GM19438 (cell line): ENCODE results near the gene VPREB1.
"Not testable (repeated sequence)": the region's sequence is repeated elsewhere in the genome, so short reads cannot be mapped to it uniquely, and the experiment has no call there.

ENCODE experiments used
- ATAC-seq: cut with Tn5 transposase; IDR thresholded peaks from one replicate; pipeline ENCODE4 v1.9.1; 2021; ENCODE audit warnings: low read depth; ENCODE audit not compliant: unreplicated experiment

Gene VPREB1

GRCh38 chr22:22245256-22245909 is 797 bp downstream of the VPREB1 start:
- ATAC-seq, result no peak

GRCh38 chr22:22245935-22246525 is 1.4 kb downstream of the VPREB1 start:
- ATAC-seq, result no peak

GRCh38 chr22:22246706-22247105 is 2.1 kb downstream of the VPREB1 start:
- no peak for ATAC-seq

- ATAC-seq, result no peak
These were observed 4.3 kb downstream of the VPREB1 start for GRCh38 chr22:22248878-22249277.

GRCh38 chr22:22250651-22251050 is 6.1 kb downstream of the VPREB1 start:
- ATAC-seq, result not testable (repeated sequence)

- not testable (repeated sequence) for ATAC-seq
These were observed 11.5 kb downstream of the VPREB1 start for GRCh38 chr22:22256133-22256532.

- not testable (repeated sequence) for ATAC-seq
These were observed 14.2 kb downstream of the VPREB1 start for GRCh38 chr22:22258597-22259415.

GRCh38 chr22:22260169-22260568 is 15.6 kb downstream of the VPREB1 start:
- ATAC-seq, result not testable (repeated sequence)

- ATAC-seq, result not testable (repeated sequence)
These were observed 16.0 kb downstream of the VPREB1 start for GRCh38 chr22:22260586-22260985.

- not testable (repeated sequence) for ATAC-seq
These were observed 17.9 kb downstream of the VPREB1 start for GRCh38 chr22:22262332-22263074.

- not testable (repeated sequence) for ATAC-seq
These were observed 19.2 kb downstream of the VPREB1 start for GRCh38 chr22:22263823-22264222.

GRCh38 chr22:22270036-22270676 is 25.6 kb downstream of the VPREB1 start:
- not testable (repeated sequence) for ATAC-seq

GRCh38 chr22:22277423-22277822 is 32.8 kb downstream of the VPREB1 start:
- ATAC-seq, result not testable (repeated sequence)

GRCh38 chr22:22284962-22285756 is 40.6 kb downstream of the VPREB1 start:
- ATAC-seq, result not testable (repeated sequence)

GRCh38 chr22:22286390-22287105 is 42.0 kb downstream of the VPREB1 start:
- not testable (repeated sequence) for ATAC-seq

GRCh38 chr22:22287106-22287626 is 42.6 kb downstream of the VPREB1 start:
- ATAC-seq, result not testable (repeated sequence)

GRCh38 chr22:22289666-22290065 is 45.1 kb downstream of the VPREB1 start:
- not testable (repeated sequence) for ATAC-seq

- ATAC-seq, result not testable (repeated sequence)
These were observed 46.7 kb downstream of the VPREB1 start for GRCh38 chr22:22291129-22291806.
